GM12878 (cell line): ENCODE measurements around the gene INHBC. TPM values are rescaled to one million over a fixed set of nuclear protein-coding genes. Genes with fewer than 3 reads are reported as not detected.

ENCODE experiments used
- ATAC-seq: fragments of 200-7000 bp; cut with Tn5 transposase; 3 replicates; pipeline ENCODE4 v1.9.1; 2020; ENCODE audit warnings: mild to moderate bottlenecking, moderate library complexity
- BruUV-seq: library from RNA; stranded (reverse); fragments of 400-500 nt; replicated peaks from 2 replicates; lab custom pipeline; 2021; lab: Mats Ljungman, UMichigan
- CTCF ChIA-PET: fragments of 300-600 bp; sonication (Branson Sonifier 250); formaldehyde crosslinking; extraction: SDS; loops from one replicate; lab custom pipeline; 2021; ENCODE audit warnings: inconsistent platforms; lab: Yijun Ruan, JAX
- POLR2A ChIA-PET: fragments of 350-600 bp; formaldehyde crosslinking; extraction: SDS; loops from one replicate; lab custom pipeline; 2021; ENCODE audit warnings: inconsistent platforms; lab: Charles Lee
- RAD21 ChIA-PET: fragments of 300-600 bp; sonication (Branson Sonifier 250); formaldehyde crosslinking; loops from one replicate; lab custom pipeline; 2023; ENCODE audit warnings: antibody characterized with exemption; ENCODE audit not compliant: unreplicated experiment; lab: Charles Lee
- SMC1A ChIA-PET: fragments of 300-600 bp; sonication (Branson Sonifier 250); formaldehyde crosslinking; loops from one replicate; lab custom pipeline; 2023; ENCODE audit not compliant: unreplicated experiment, uncharacterized antibody; lab: Charles Lee
- DNase-seq: peaks from one replicate; pipeline ENCODE4 v3.0.0-alpha.2; 2011; ENCODE audit warnings: low read depth, low spot score
- FAIRE-seq: peaks from 3 replicates; lab custom pipeline; 2011; peaks lifted over from hg19 to GRCh38; lab: Jason Lieb, UNC
- H2AFZ ChIP-seq: 2 replicates; pipeline ENCODE4 v1.6.0; 2011; ENCODE audit warnings: low read depth, low read length, control low read depth; ENCODE audit not compliant: control insufficient read depth
- H3K27ac ChIP-seq: 2 replicates; pipeline ENCODE4 v1.5.1; 2011; ENCODE audit warnings: control low read depth; ENCODE audit not compliant: control insufficient read depth, insufficient read depth
- H3K27me3 ChIP-seq, 2 experiments: replicated peaks in 1 of 2; 2 replicates each; pipeline versions ENCODE4 v1.6.0 to v1.6.1; 2011; ENCODE audit warnings: low read length in 1 of 2; ENCODE audit not compliant: control insufficient read depth in 2 of 2, insufficient read depth in 2 of 2
- H3K36me3 ChIP-seq, 2 experiments: 2 replicates each; pipeline ENCODE4 v1.5.1; 2011; ENCODE audit warnings: low read length in 1 of 2; ENCODE audit not compliant: control insufficient read depth in 2 of 2, insufficient read depth in 2 of 2
- H3K4me1 ChIP-seq: 2 replicates; pipeline ENCODE4 v1.6.1; 2011; ENCODE audit warnings: mild to moderate bottlenecking, low read length, moderate library complexity, mixed read lengths; ENCODE audit not compliant: control insufficient read depth, insufficient read depth
- H3K4me2 ChIP-seq: 2 replicates; pipeline ENCODE4 v1.6.0; 2011; ENCODE audit warnings: control low read depth; ENCODE audit not compliant: control insufficient read depth, insufficient read depth
- H3K4me3 ChIP-seq: fragments of 200-600 bp; sonication (generic); 2 replicates; pipeline ENCODE4 v1.5.1; 2016
- H3K79me2 ChIP-seq: 2 replicates; pipeline ENCODE4 v1.6.0; 2011; ENCODE audit warnings: low read length; ENCODE audit not compliant: control insufficient read depth, insufficient read depth
- H3K9ac ChIP-seq: 2 replicates; pipeline ENCODE4 v1.8.0; 2011; ENCODE audit warnings: low read length, control low read depth, mixed read lengths; ENCODE audit not compliant: control insufficient read depth, insufficient read depth
- H3K9me3 ChIP-seq: replicated peaks from 3 replicates; pipeline ENCODE4 v1.5.1; 2011; ENCODE audit warnings: mild to moderate bottlenecking, low read length; ENCODE audit not compliant: control insufficient read depth, insufficient read depth
- H4K20me1 ChIP-seq: 2 replicates; pipeline ENCODE4 v1.6.0; 2011; ENCODE audit not compliant: control insufficient read depth, insufficient read depth
- FOXK2 ChIP-seq: fragments of 450-650 bp; IDR thresholded peaks from 2 replicates; pipeline ENCODE4 v1.6.1; 2017; ENCODE audit warnings: mild to moderate bottlenecking, moderate library complexity
- NR2C2 ChIP-seq: IDR thresholded peaks from 2 replicates; pipeline ENCODE4 v1.6.1; 2011; ENCODE audit warnings: borderline replicate concordance, low read depth; ENCODE audit not compliant: control insufficient read depth, insufficient read length
- RAD21 ChIP-seq: IDR thresholded peaks from 2 replicates; pipeline ENCODE4 v1.6.1; 2011; ENCODE audit warnings: mild to moderate bottlenecking, low read depth, low read length, moderate library complexity; ENCODE audit not compliant: insufficient read depth
- SMAD5 ChIP-seq: IDR thresholded peaks from 2 replicates; pipeline ENCODE4 v1.6.1; 2016; ENCODE audit warnings: antibody characterized with exemption, low read depth
- SMC3 ChIP-seq: IDR thresholded peaks from 2 replicates; pipeline ENCODE4 v1.6.1; 2011; ENCODE audit warnings: low read length, improper control_type of control experiment, borderline replicate concordance
- STAT1 ChIP-seq: fragments of 450-650 bp; conservative IDR thresholded peaks from 2 replicates; pipeline ENCODE4 v1.6.1; 2014; ENCODE audit warnings: antibody characterized with exemption, mild to moderate bottlenecking
- ZNF24 ChIP-seq: fragments of 450-650 bp; IDR thresholded peaks from 2 replicates; pipeline ENCODE4 v1.6.1; 2017; ENCODE audit warnings: antibody characterized with exemption, mild to moderate bottlenecking
- WGBS: methylation state at CpG from one replicate; pipeline ENCODE4 v1.1.6; 2016; ENCODE audit warnings: low lambda C conversion rate; ENCODE audit not compliant: insufficient replicate concordance, insufficient coverage; ENCODE audit errors: missing lambda C conversion rate; 5-methylcytosine and 5-hydroxymethylcytosine counted together
- in situ Hi-C: fragments of 300-500 bp; cut with MboI; formaldehyde crosslinking; loops from 9 replicates; pipeline ENCODE4 v1.14.3; 2018; ENCODE audit warnings: mixed read lengths
- intact Hi-C: fragments of 100-400 bp; cut with micrococcal nuclease; formaldehyde crosslinking; loops from one replicate; pipeline ENCODE4 v1.14.2; 2022; ENCODE audit not compliant: unreplicated experiment
- polyA plus RNA-seq, 11 experiments: library from polyadenylated mRNA; depleted of rRNA in 4 of 11; unstranded in 6 of 11; stranded (reverse) in 5 of 11; fragments of >200 nt; fragmentation: Nextera tagmentation in 4 of 11; fragmentation: Illumina TruSeq in 1 of 11; extraction: Ambion mirVana in 4 of 11; extraction: Trizol in 1 of 11; gene quantifications; 1 replicate in 1 of 11; 2 replicates in 10 of 11; pipeline versions ENCODE4 v1.2.1 to v1.2.3, GENCODE V29; 2011 to 2016; ENCODE audit warnings: inconsistent platforms in 2 of 11, missing spikeins in 2 of 11, low read depth in 1 of 11
- total RNA-seq, 4 experiments: library from RNA; depleted of rRNA in 3 of 4; stranded (reverse); fragments of >200 nt in 3 of 4; fragmentation: Illumina TruSeq in 1 of 4; extraction: Trizol in 1 of 4; gene quantifications; 2 replicates each; pipeline versions ENCODE4 v1.2.1 to v1.2.3, GENCODE V29; 2013 to 2021
- TF ChIP-seq, protein P1 (sequence below), 3 experiments: IDR thresholded peaks in 2 of 3; conservative IDR thresholded peaks in 1 of 3; 2 replicates each; pipeline ENCODE4 v1.5.1; 2011; ENCODE audit warnings: low read depth in 3 of 3, low read length in 3 of 3, mild to moderate bottlenecking in 3 of 3, control low read depth in 2 of 3, moderate library complexity in 2 of 3, inconsistent platforms in 1 of 3, mixed read lengths in 1 of 3; ENCODE audit not compliant: control insufficient read depth in 2 of 3, insufficient read depth in 1 of 3; ENCODE audit errors: extremely low read depth in 1 of 3
- TF ChIP-seq, protein P2 (sequence below): fragments of 450-650 bp; IDR thresholded peaks from 2 replicates; pipeline ENCODE4 v1.6.1; 2017; ENCODE audit warnings: mild to moderate bottlenecking, moderate library complexity
- TF ChIP-seq, protein P3 (sequence below): IDR thresholded peaks from 2 replicates; pipeline ENCODE4 v1.6.1; 2011; ENCODE audit warnings: low read depth, mild to moderate bottlenecking, low read length, moderate library complexity, borderline replicate concordance; ENCODE audit errors: extremely low read depth
- TF ChIP-seq, protein P4 (sequence below): fragments of 450-650 bp; IDR thresholded peaks from 2 replicates; pipeline ENCODE4 v1.6.1; 2017; ENCODE audit warnings: low read depth, mild to moderate bottlenecking, moderate library complexity
- TF ChIP-seq, protein P5 (sequence below): IDR thresholded peaks from 2 replicates; pipeline ENCODE4 v1.6.1; 2011; ENCODE audit warnings: borderline replicate concordance, low read depth, mild to moderate bottlenecking, moderate library complexity, mixed read lengths, low read length; ENCODE audit not compliant: insufficient read depth; ENCODE audit errors: extremely low read length

The INHBC gene
- total and polyA plus RNA-seq, 10 of the 15 experiments (the other 5 are each of a cell fraction or from before 2014, with no cell fraction given): 0.04 to 0.22 (median 0.13) TPM; not detected in 5

DNA sequence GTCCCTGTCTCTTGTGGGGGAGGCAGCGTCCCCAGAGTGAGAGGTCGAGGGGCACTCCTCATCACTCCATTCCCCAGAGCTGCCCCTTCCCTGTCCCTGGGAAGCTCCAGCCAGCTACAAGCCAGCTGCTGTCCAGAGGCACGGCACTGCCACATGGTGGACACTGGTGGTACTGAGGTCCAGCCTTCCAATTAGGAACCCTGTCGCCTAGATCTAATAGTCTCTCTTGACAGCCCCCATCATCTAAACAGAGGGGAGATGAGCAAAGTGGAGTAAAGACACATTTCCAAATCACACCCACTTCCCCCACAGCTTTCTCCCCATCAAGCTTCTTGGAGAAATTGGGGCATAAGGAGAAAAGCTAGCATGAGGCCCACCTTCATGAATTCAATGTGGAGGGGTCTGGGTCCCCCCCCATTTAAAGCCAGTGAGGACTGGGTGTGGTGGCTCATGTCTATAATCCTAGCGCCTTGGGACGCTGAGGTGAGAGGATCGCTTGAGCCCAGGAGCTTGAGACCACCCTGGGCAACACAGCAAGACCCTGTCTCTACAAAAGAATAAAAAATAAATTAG is 18.4 kb downstream of the INHBC start:
- FAIRE-seq (peak; percentile 79), ATAC-seq (peak; percentile 68), DNase-seq (no peak)
- intact Hi-C loops (loop anchor here (1.0 kb wide), 2 partner anchors 146 to 190 kb away; no protein-coding TSS in a partner anchor), in situ Hi-C loops (loop anchor here (10.0 kb wide), 1 partner anchor 138 kb away; no protein-coding TSS in a partner anchor)
- Histone ChIP-seq H3K9me3 (no peaks in the 10 kb centered on the region), H3K4me3 (no peak overlapping the region), H3K27ac (no peak overlapping the region), H3K79me2 (no peaks in the 10 kb centered on the region), H3K36me3 (no peaks in the 10 kb centered on the region), H4K20me1 (no peaks in the 10 kb centered on the region), H3K27me3 (no peaks in the 10 kb centered on the region), H3K9ac (no peak overlapping the region), H3K4me2 (no peak overlapping the region), H3K4me1 (peaks cover 6% of the 10 kb centered on the region), H2AFZ (peak overlapping the region; percentile 76)
- ChIA-PET POLR2A (interaction anchor here (0.5 to 6.1 kb wide), 20 partner anchors 8 to 1078 kb away, joined by 3 to 29 read pairs (median 4); partner anchors contain the start of gene INHBC), CTCF (interaction anchor here (0.6 to 11.0 kb wide), 62 partner anchors 9 to 355 kb away, joined by 3 to 540 read pairs (median 6); partner anchors contain the start of genes DCTN2, INHBC, SHMT2 and STAC3), RAD21 (interaction anchor here (0.6 to 6.8 kb wide), 38 partner anchors 9 to 770 kb away, joined by 3 to 224 read pairs (median 5); partner anchors contain the start of genes DDIT3, INHBC, SHMT2 and STAC3), SMC1A (interaction anchor here (0.7 to 7.6 kb wide), 39 partner anchors 8 to 239 kb away, joined by 3 to 226 read pairs (median 4); partner anchors contain the start of genes INHBC and SHMT2)
- 19% methylated on average over 7 of the region's 7 CpGs for WGBS
- no TSS peak for BruUV-seq
- TF ChIP-seq FOXK2 (no peak), SMC3 (peak; percentile 92), RAD21 (peak; percentile 96), STAT1 (no peak), NR2C2 (no peak), SMAD5 (no peak), ZNF24 (no peak)
- TF ChIP-seq, protein P1, sequence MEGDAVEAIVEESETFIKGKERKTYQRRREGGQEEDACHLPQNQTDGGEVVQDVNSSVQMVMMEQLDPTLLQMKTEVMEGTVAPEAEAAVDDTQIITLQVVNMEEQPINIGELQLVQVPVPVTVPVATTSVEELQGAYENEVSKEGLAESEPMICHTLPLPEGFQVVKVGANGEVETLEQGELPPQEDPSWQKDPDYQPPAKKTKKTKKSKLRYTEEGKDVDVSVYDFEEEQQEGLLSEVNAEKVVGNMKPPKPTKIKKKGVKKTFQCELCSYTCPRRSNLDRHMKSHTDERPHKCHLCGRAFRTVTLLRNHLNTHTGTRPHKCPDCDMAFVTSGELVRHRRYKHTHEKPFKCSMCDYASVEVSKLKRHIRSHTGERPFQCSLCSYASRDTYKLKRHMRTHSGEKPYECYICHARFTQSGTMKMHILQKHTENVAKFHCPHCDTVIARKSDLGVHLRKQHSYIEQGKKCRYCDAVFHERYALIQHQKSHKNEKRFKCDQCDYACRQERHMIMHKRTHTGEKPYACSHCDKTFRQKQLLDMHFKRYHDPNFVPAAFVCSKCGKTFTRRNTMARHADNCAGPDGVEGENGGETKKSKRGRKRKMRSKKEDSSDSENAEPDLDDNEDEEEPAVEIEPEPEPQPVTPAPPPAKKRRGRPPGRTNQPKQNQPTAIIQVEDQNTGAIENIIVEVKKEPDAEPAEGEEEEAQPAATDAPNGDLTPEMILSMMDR (IDR thresholded peaks at IDR 0.05 in 2 of 3, conservative IDR thresholded peaks at IDR 0.05 in 1 of 3; ENCODE audit: control insufficient read depth in 2 of 3, extremely low read depth in 1 of 3, insufficient read depth in 1 of 3, low read depth in 3 of 3, low read length in 3 of 3): peak; percentile 94 to 97 (median 96); a peak in 5 of 6 replicates
- TF ChIP-seq, protein P2, sequence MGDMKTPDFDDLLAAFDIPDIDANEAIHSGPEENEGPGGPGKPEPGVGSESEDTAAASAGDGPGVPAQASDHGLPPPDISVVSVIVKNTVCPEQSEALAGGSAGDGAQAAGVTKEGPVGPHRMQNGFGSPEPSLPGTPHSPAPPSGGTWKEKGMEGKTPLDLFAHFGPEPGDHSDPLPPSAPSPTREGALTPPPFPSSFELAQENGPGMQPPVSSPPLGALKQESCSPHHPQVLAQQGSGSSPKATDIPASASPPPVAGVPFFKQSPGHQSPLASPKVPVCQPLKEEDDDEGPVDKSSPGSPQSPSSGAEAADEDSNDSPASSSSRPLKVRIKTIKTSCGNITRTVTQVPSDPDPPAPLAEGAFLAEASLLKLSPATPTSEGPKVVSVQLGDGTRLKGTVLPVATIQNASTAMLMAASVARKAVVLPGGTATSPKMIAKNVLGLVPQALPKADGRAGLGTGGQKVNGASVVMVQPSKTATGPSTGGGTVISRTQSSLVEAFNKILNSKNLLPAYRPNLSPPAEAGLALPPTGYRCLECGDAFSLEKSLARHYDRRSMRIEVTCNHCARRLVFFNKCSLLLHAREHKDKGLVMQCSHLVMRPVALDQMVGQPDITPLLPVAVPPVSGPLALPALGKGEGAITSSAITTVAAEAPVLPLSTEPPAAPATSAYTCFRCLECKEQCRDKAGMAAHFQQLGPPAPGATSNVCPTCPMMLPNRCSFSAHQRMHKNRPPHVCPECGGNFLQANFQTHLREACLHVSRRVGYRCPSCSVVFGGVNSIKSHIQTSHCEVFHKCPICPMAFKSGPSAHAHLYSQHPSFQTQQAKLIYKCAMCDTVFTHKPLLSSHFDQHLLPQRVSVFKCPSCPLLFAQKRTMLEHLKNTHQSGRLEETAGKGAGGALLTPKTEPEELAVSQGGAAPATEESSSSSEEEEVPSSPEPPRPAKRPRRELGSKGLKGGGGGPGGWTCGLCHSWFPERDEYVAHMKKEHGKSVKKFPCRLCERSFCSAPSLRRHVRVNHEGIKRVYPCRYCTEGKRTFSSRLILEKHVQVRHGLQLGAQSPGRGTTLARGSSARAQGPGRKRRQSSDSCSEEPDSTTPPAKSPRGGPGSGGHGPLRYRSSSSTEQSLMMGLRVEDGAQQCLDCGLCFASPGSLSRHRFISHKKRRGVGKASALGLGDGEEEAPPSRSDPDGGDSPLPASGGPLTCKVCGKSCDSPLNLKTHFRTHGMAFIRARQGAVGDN: no peak
- TF ChIP-seq, protein P3, sequence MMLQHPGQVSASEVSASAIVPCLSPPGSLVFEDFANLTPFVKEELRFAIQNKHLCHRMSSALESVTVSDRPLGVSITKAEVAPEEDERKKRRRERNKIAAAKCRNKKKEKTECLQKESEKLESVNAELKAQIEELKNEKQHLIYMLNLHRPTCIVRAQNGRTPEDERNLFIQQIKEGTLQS: no peak
- TF ChIP-seq, protein P4, sequence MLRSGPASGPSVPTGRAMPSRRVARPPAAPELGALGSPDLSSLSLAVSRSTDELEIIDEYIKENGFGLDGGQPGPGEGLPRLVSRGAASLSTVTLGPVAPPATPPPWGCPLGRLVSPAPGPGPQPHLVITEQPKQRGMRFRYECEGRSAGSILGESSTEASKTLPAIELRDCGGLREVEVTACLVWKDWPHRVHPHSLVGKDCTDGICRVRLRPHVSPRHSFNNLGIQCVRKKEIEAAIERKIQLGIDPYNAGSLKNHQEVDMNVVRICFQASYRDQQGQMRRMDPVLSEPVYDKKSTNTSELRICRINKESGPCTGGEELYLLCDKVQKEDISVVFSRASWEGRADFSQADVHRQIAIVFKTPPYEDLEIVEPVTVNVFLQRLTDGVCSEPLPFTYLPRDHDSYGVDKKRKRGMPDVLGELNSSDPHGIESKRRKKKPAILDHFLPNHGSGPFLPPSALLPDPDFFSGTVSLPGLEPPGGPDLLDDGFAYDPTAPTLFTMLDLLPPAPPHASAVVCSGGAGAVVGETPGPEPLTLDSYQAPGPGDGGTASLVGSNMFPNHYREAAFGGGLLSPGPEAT: no peak
- TF ChIP-seq, protein P5, sequence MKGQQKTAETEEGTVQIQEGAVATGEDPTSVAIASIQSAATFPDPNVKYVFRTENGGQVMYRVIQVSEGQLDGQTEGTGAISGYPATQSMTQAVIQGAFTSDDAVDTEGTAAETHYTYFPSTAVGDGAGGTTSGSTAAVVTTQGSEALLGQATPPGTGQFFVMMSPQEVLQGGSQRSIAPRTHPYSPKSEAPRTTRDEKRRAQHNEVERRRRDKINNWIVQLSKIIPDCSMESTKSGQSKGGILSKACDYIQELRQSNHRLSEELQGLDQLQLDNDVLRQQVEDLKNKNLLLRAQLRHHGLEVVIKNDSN: no peak
